Natural killer cell (primary cell): ENCODE data around the gene SIM1. TPM values are rescaled to one million over a fixed set of nuclear protein-coding genes. Genes with fewer than 3 reads are reported as not detected.

Experiments used
- ATAC-seq, 3 donors: fragments of 150-1000 bp in 2 of 3; fragments of 200-7000 bp in 1 of 3; cut with Tn5 transposase; 1 replicate in 1 of 3; 2 replicates in 2 of 3; pipeline ENCODE4 v1.10.0; 2021; ENCODE audit warnings: mild to moderate bottlenecking in 2 of 3, moderate library complexity in 2 of 3
- DNase-seq, 2 donors: peaks; one replicate each; pipeline versions ENCODE4 v3.0.0 to v3.0.0-alpha.2; 2013 to 2021; ENCODE audit warnings: mixed read lengths in 1 of 2
- H3K27ac ChIP-seq: one replicate; pipeline ENCODE4 v1.5.1; 2013; ENCODE audit warnings: mild to moderate bottlenecking, low read length
- H3K27me3 ChIP-seq: one replicate; pipeline ENCODE4 v1.6.1; 2013; ENCODE audit warnings: low read length; ENCODE audit not compliant: control insufficient read depth, insufficient read depth
- H3K36me3 ChIP-seq: one replicate; pipeline ENCODE4 v1.6.1; 2013; ENCODE audit warnings: low read length; ENCODE audit not compliant: control insufficient read depth, insufficient read depth
- H3K4me1 ChIP-seq: one replicate; pipeline ENCODE4 v1.6.1; 2013; ENCODE audit warnings: low read length; ENCODE audit not compliant: control insufficient read depth, insufficient read depth
- H3K4me3 ChIP-seq: one replicate; pipeline ENCODE4 v1.5.1; 2013; ENCODE audit warnings: low read length
- H3K9me3 ChIP-seq: one replicate; pipeline ENCODE4 v1.6.1; 2013; ENCODE audit warnings: low read length; ENCODE audit not compliant: control insufficient read depth, insufficient read depth
- H3K27ac Mint-ChIP-seq, 2 donors: one replicate each; pipeline ENCODE4 v1.8.0; 2022; ENCODE audit warnings: mild to moderate bottlenecking in 2 of 2, mixed read lengths in 2 of 2, moderate library complexity in 1 of 2
- H3K27me3 Mint-ChIP-seq, 2 donors: one replicate each; pipeline ENCODE4 v1.8.0; 2022; ENCODE audit warnings: low read depth in 2 of 2, mixed read lengths in 2 of 2
- H3K36me3 Mint-ChIP-seq: one replicate; pipeline ENCODE4 v1.8.0; 2022; ENCODE audit warnings: mixed read lengths
- H3K4me1 Mint-ChIP-seq, 2 donors: one replicate each; pipeline ENCODE4 v1.8.0; 2022; ENCODE audit warnings: mixed read lengths in 2 of 2
- H3K4me3 Mint-ChIP-seq: one replicate; pipeline ENCODE4 v1.8.0; 2022; ENCODE audit warnings: mild to moderate bottlenecking, moderate library complexity, mixed read lengths
- H3K9me3 Mint-ChIP-seq, 2 donors: one replicate each; pipeline ENCODE4 v1.8.0; 2022; ENCODE audit warnings: mixed read lengths in 2 of 2
- WGBS: methylation state at CpG from one replicate; pipeline ENCODE4 v1.1.7; 2013; ENCODE audit warnings: missing lambda C conversion rate; ENCODE audit not compliant: insufficient coverage; 5-methylcytosine and 5-hydroxymethylcytosine counted together
- intact Hi-C: fragments of 100-400 bp; cut with micrococcal nuclease; formaldehyde crosslinking; loops from one replicate; pipeline ENCODE4 v1.14.2; 2022
- total RNA-seq, 4 donors: library from RNA; stranded (reverse); fragments of 120-200 nt in 1 of 4; gene quantifications; one replicate each; pipeline versions ENCODE4 v1.2.3 to v1.2.4, GENCODE V29; 2013 to 2022
- TF ChIP-seq, protein P1 (sequence below): fragments of 200-600 bp; IDR thresholded peaks from one replicate; pipeline ENCODE4 v1.8.0; 2022; ENCODE audit warnings: antibody characterized with exemption

The SIM1 gene
- total RNA-seq, 3 donors from 2014 or later (not counting 1 experiment from before 2014, with no cell fraction given) = not detected

DNA sequence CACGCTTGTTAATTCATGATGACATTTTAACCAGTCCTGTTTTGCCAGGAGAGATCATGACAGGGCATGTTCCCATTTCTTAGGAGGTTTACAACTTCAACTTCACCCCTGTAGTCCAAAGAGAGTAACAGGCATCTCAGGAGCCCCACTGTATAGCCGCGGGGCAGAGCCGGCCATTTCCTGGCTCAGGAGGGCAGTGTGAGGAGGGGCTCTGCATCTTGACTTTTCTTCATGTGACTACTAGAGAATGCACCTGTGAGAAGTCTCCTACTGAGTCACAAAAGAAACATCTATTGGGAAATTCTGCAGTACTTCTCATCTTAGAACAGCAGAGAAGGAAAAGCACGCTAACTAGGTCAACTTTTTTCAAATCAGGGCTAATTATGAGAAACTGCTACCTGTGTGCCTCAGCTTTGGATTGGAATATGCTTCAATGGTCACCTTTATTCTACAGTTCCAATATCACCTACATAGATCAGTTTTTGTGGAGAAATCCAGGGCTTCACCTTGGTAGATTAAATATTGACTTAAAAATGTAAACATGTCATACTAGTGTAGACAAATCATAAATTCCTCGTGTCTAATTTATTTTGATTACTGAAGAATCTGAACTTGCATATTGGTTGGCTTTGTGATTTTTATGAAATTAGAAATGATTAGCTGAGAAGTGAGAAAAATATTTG, 28.6 kb upstream of the SIM1 start:
- DNase-seq (no peak), ATAC-seq (no peak)
- no peak overlapping the region for H3K4me3 Mint-ChIP-seq
- H3K4me1 ChIP-seq = no peaks in the 10 kb centered on the region
- H3K4me3 ChIP-seq = no peak overlapping the region
- intact Hi-C loops = no loop called here
- no peak overlapping the region for H3K27ac ChIP-seq
- WGBS = 71% methylated on average over 6 of the region's 6 CpGs
- H3K27me3 ChIP-seq = no peaks in the 10 kb centered on the region
- H3K36me3 Mint-ChIP-seq = peaks cover 7% of the 10 kb centered on the region
- H3K27ac Mint-ChIP-seq = no peak overlapping the region
- H3K27me3 Mint-ChIP-seq = peaks cover 18 to 39% of the 10 kb centered on the region in 2 donors
- H3K9me3 Mint-ChIP-seq = peaks cover 5 to 6% of the 10 kb centered on the region in 2 donors
- TF ChIP-seq, protein P1, sequence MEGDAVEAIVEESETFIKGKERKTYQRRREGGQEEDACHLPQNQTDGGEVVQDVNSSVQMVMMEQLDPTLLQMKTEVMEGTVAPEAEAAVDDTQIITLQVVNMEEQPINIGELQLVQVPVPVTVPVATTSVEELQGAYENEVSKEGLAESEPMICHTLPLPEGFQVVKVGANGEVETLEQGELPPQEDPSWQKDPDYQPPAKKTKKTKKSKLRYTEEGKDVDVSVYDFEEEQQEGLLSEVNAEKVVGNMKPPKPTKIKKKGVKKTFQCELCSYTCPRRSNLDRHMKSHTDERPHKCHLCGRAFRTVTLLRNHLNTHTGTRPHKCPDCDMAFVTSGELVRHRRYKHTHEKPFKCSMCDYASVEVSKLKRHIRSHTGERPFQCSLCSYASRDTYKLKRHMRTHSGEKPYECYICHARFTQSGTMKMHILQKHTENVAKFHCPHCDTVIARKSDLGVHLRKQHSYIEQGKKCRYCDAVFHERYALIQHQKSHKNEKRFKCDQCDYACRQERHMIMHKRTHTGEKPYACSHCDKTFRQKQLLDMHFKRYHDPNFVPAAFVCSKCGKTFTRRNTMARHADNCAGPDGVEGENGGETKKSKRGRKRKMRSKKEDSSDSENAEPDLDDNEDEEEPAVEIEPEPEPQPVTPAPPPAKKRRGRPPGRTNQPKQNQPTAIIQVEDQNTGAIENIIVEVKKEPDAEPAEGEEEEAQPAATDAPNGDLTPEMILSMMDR = no peak
- H3K36me3 ChIP-seq = no peaks in the 10 kb centered on the region
- no peaks in the 10 kb centered on the region for H3K9me3 ChIP-seq
- no peaks in the 10 kb centered on the region for H3K4me1 Mint-ChIP-seq

DNA sequence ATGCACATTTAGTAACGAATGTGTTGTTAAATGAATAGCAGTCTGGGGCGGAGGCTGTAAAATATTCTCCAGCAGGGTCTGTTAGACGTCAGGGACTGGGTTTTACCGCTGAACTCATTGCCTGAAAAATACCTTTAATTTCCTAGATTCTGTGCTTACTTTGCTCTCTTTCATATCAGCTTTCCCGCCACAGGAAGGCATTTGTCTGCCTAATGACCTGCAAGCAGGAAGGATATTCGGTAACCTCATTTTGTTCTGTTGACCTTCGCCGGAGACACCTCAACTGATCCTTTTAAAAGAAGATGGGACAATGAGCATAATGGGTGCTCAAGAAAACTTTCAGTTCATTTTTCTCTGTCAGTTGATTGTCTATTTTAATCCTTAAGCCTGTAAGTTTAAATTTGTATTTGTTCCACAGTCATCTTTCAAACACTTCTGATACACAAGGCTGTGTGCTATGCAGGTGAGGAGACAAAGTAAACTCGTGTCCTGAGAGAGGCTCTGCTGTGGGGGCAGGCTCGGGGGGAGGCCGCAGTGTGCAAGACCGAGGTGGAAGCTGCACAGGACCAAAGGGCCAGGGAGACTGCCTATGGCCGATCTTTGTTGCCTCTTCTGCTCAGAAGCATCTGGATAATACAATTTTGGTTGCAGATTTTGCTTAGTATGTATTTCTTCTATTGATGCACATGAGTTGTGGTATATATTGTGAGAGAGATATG, 27.4 kb upstream of the SIM1 start:
- Mint-ChIP-seq H3K4me1 (no peaks in the 10 kb centered on the region), H3K27ac (no peak overlapping the region), H3K27me3 (peaks cover 18 to 39% of the 10 kb centered on the region in 2 donors), H3K4me3 (no peak overlapping the region), H3K9me3 (peaks cover 2% of the 10 kb centered on the region in 2 donors), H3K36me3 (no peaks in the 10 kb centered on the region)
- DNase-seq (no peak), ATAC-seq (no peak)
- H3K4me3 ChIP-seq = no peak overlapping the region
- intact Hi-C loops = no loop called here
- no peaks in the 10 kb centered on the region for H3K4me1 ChIP-seq
- H3K27ac ChIP-seq = no peak overlapping the region
- no peaks in the 10 kb centered on the region for H3K9me3 ChIP-seq
- no peaks in the 10 kb centered on the region for H3K36me3 ChIP-seq
- TF ChIP-seq, protein P1 = no peak
- H3K27me3 ChIP-seq = no peaks in the 10 kb centered on the region
- 73% methylated on average over 13 of the region's 13 CpGs for WGBS

DNA sequence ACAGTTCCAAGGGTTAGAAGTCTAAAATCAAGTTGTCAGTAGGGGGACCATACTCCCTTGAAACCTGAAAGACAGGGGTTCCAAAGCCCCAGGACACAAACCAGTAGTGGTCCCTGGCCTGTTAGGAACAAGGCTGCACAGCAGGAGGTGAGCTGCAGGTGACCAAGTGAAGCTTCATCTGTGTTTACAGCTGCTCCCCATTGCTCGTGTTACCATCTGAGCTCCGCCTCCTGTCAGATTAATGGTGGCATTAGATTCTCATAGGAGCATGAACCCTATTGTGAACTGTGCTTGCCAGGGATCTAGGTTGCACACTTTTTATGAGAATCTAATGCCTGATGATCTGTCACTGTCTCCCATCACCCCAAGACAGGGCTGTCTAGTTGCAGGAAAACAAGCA, 25.3 kb upstream of the SIM1 start:
- no peaks in the 10 kb centered on the region for H3K9me3 ChIP-seq
- H3K36me3 ChIP-seq = no peaks in the 10 kb centered on the region
- H3K27me3 ChIP-seq = no peaks in the 10 kb centered on the region
- ATAC-seq (no peak), DNase-seq (no peak)
- Mint-ChIP-seq H3K27me3 (peaks cover 20 to 39% of the 10 kb centered on the region in 2 donors), H3K4me3 (no peak overlapping the region), H3K36me3 (no peaks in the 10 kb centered on the region), H3K27ac (no peak overlapping the region), H3K4me1 (no peaks in the 10 kb centered on the region), H3K9me3 (no peaks in the 10 kb centered on the region)
- TF ChIP-seq, protein P1 = no peak
- H3K4me3 ChIP-seq = no peak overlapping the region
- WGBS = 86% methylated on average over 2 of the region's 2 CpGs
- intact Hi-C loops = no loop called here
- H3K27ac ChIP-seq = no peak overlapping the region
- H3K4me1 ChIP-seq = no peaks in the 10 kb centered on the region
